ENCODE results near the gene SLC9A9. TPM values are rescaled to one million over a fixed set of nuclear protein-coding genes. Genes with fewer than 3 reads are reported as not detected.

The SLC9A9 gene
- total and polyA plus RNA-seq, 8 donors, result 0.58 to 29.7 (median 14.0) TPM

- 85 to 92% (median 86%) methylated on average over 5 to 7 of the region's 7 CpGs for WGBS, 5 donors
- no peak overlapping the region for H3K4me3 ChIP-seq
- H3K27me3 ChIP-seq, result no peaks in the 10 kb centered on the region
- no peaks in the 10 kb centered on the region for H3K4me1 ChIP-seq
- TF ChIP-seq CTCF (IDR thresholded peaks at IDR 0.05) (no peak), EP300 (IDR thresholded peaks at IDR 0.05) (no peak), POLR2AphosphoS5 (IDR thresholded peaks at IDR 0.05) (no peak), POLR2A (IDR thresholded peaks at IDR 0.05) (no peak)
- no peaks in the 10 kb centered on the region for H3K9me3 ChIP-seq
- peaks cover 0 to 12% (median 10%) of the 10 kb centered on the region in 4 donors for H3K36me3 ChIP-seq
- DNase-seq, result no peak
- intact Hi-C loops (cut with DNase I; ENCODE audit: low total_unique reads), result no loop called here
- H3K27ac ChIP-seq, result no peak overlapping the region
These were observed 582.7 kb downstream of the SLC9A9 start for GRCh38 chr3:143265501-143266070.

- no peak for TF ChIP-seq POLR2AphosphoS5 (IDR thresholded peaks at IDR 0.05)
- no peak for TF ChIP-seq CTCF (IDR thresholded peaks at IDR 0.05)
- TF ChIP-seq EP300 (IDR thresholded peaks at IDR 0.05), result no peak
- no peak for TF ChIP-seq POLR2A (IDR thresholded peaks at IDR 0.05)
- Histone ChIP-seq H3K27me3 (no peaks in the 10 kb centered on the region), H3K9me3 (no peaks in the 10 kb centered on the region), H3K4me3 (no peak overlapping the region), H3K4me1 (no peaks in the 10 kb centered on the region), H3K27ac (no peak overlapping the region), H3K36me3 (peaks cover 0 to 12% (median 10%) of the 10 kb centered on the region in 4 donors)
- intact Hi-C loops (cut with DNase I; ENCODE audit: low total_unique reads), result no loop called here
- DNase-seq, result no peak
- WGBS, 5 donors, result 64 to 80% (median 67%) methylated on average over 5 of the region's 5 CpGs
These were observed 584.3 kb downstream of the SLC9A9 start for GRCh38 chr3:143263852-143264513.

GRCh38 chr3:143261848-143262247, 586.4 kb downstream of the SLC9A9 start:
- intact Hi-C loops (cut with DNase I; ENCODE audit: low total_unique reads), result no loop called here
- Histone ChIP-seq H3K27ac (no peak overlapping the region), H3K27me3 (no peaks in the 10 kb centered on the region), H3K9me3 (no peaks in the 10 kb centered on the region), H3K36me3 (peaks cover 0 to 12% (median 10%) of the 10 kb centered on the region in 4 donors), H3K4me1 (no peaks in the 10 kb centered on the region), H3K4me3 (no peak overlapping the region)
- TF ChIP-seq POLR2A (IDR thresholded peaks at IDR 0.05) (no peak), CTCF (IDR thresholded peaks at IDR 0.05) (no peak), POLR2AphosphoS5 (IDR thresholded peaks at IDR 0.05) (no peak), EP300 (IDR thresholded peaks at IDR 0.05) (no peak)
- DNase-seq, result no peak
- WGBS, 5 donors, result 63 to 80% (median 74%) methylated on average over 2 of the region's 2 CpGs

GRCh38 chr3:143258692-143259091, 589.6 kb downstream of the SLC9A9 start:
- DNase-seq, result no peak
- intact Hi-C loops (cut with DNase I; ENCODE audit: low total_unique reads), result no loop called here
- no peaks in the 10 kb centered on the region for H3K36me3 ChIP-seq
- no peak overlapping the region for H3K4me3 ChIP-seq
- H3K9me3 ChIP-seq, result no peaks in the 10 kb centered on the region
- no peak for TF ChIP-seq EP300 (IDR thresholded peaks at IDR 0.05)
- no peak for TF ChIP-seq CTCF (IDR thresholded peaks at IDR 0.05)
- TF ChIP-seq POLR2A (IDR thresholded peaks at IDR 0.05), result no peak
- no peak for TF ChIP-seq POLR2AphosphoS5 (IDR thresholded peaks at IDR 0.05)
- H3K4me1 ChIP-seq, result no peaks in the 10 kb centered on the region
- WGBS, 5 donors, result 96 to 97% (median 96%) methylated on average over 4 of the region's 4 CpGs
- H3K27me3 ChIP-seq, result no peaks in the 10 kb centered on the region
- no peak overlapping the region for H3K27ac ChIP-seq
